ENCODE measurements around the gene RRN3. TPM values are rescaled to one million over a fixed set of nuclear protein-coding genes. Genes with fewer than 3 reads are reported as not detected.
"Not testable (repeated sequence)": the region's sequence is repeated elsewhere in the genome, so short reads cannot be mapped to it uniquely, and the experiment has no call there.

RRN3 gene
- total RNA-seq, 1 experiment from 2014 or later, result 39.3 TPM

GRCh38 chr16:15071916-15072769 is 21.9 kb downstream of the RRN3 start:
- H3K36me3 ChIP-seq (ENCODE audit: insufficient read depth, low read length, poor library complexity, severe bottlenecking), result peaks cover 43% of the 10 kb centered on the region
- BruUV-seq (replicated peaks); intact Hi-C loops (cut with micrococcal nuclease; ENCODE audit: unreplicated experiment); H3K4me1 ChIP-seq (ENCODE audit: insufficient read depth, low read length, poor library complexity, severe bottlenecking); H3K4me3 ChIP-seq (ENCODE audit: low read depth, low read length, poor library complexity, severe bottlenecking); H3K9me3 ChIP-seq (ENCODE audit: low read depth, low read length, poor library complexity, severe bottlenecking); H3K27ac ChIP-seq (ENCODE audit: low read depth, low read length, poor library complexity, severe bottlenecking); POLR2A ChIA-PET (ENCODE audit: low non-redundant PET); H3K27me3 ChIP-seq (replicated peaks; ENCODE audit: insufficient read depth, low read depth, low read length, poor library complexity); DNase-seq (ENCODE audit: low spot score): not testable (repeated sequence)
- CTCF ChIA-PET, result interaction anchor here (0.6 kb wide), 1 partner anchor 527 kb away, joined by 5 read pairs; no protein-coding TSS in a partner anchor
- TF ChIP-seq CTCF (conservative IDR thresholded peaks at IDR 0.05; ENCODE audit: low read depth, low read length), result peak; percentile 44

- BruUV-seq (replicated peaks); H3K4me3 ChIP-seq (ENCODE audit: low read depth, low read length, poor library complexity, severe bottlenecking); H3K27ac ChIP-seq (ENCODE audit: low read depth, low read length, poor library complexity, severe bottlenecking); DNase-seq (ENCODE audit: low spot score); intact Hi-C loops (cut with micrococcal nuclease; ENCODE audit: unreplicated experiment); H3K9me3 ChIP-seq (ENCODE audit: low read depth, low read length, poor library complexity, severe bottlenecking); POLR2A ChIA-PET (ENCODE audit: low non-redundant PET); CTCF ChIA-PET; H3K4me1 ChIP-seq (ENCODE audit: insufficient read depth, low read length, poor library complexity, severe bottlenecking); H3K27me3 ChIP-seq (replicated peaks; ENCODE audit: insufficient read depth, low read depth, low read length, poor library complexity): not testable (repeated sequence)
- peaks cover 43% of the 10 kb centered on the region for H3K36me3 ChIP-seq (ENCODE audit: insufficient read depth, low read length, poor library complexity, severe bottlenecking)
Observed at GRCh38 chr16:15071013-15071412, 23.1 kb downstream of the RRN3 start.

- H3K27ac ChIP-seq (ENCODE audit: low read depth, low read length, poor library complexity, severe bottlenecking); intact Hi-C loops (cut with micrococcal nuclease; ENCODE audit: unreplicated experiment); DNase-seq (ENCODE audit: low spot score); POLR2A ChIA-PET (ENCODE audit: low non-redundant PET); H3K4me1 ChIP-seq (ENCODE audit: insufficient read depth, low read length, poor library complexity, severe bottlenecking); H3K4me3 ChIP-seq (ENCODE audit: low read depth, low read length, poor library complexity, severe bottlenecking); BruUV-seq (replicated peaks); CTCF ChIA-PET; H3K27me3 ChIP-seq (replicated peaks; ENCODE audit: insufficient read depth, low read depth, low read length, poor library complexity); H3K9me3 ChIP-seq (ENCODE audit: low read depth, low read length, poor library complexity, severe bottlenecking): not testable (repeated sequence)
- peaks cover 38% of the 10 kb centered on the region for H3K36me3 ChIP-seq (ENCODE audit: insufficient read depth, low read length, poor library complexity, severe bottlenecking)
Observed at GRCh38 chr16:15066690-15067089, 27.4 kb downstream of the RRN3 start.

GRCh38 chr16:15065961-15066360 is 28.1 kb downstream of the RRN3 start:
- H3K9me3 ChIP-seq (ENCODE audit: low read depth, low read length, poor library complexity, severe bottlenecking); H3K4me1 ChIP-seq (ENCODE audit: insufficient read depth, low read length, poor library complexity, severe bottlenecking); CTCF ChIA-PET; DNase-seq (ENCODE audit: low spot score); H3K4me3 ChIP-seq (ENCODE audit: low read depth, low read length, poor library complexity, severe bottlenecking); POLR2A ChIA-PET (ENCODE audit: low non-redundant PET); H3K27me3 ChIP-seq (replicated peaks; ENCODE audit: insufficient read depth, low read depth, low read length, poor library complexity); H3K27ac ChIP-seq (ENCODE audit: low read depth, low read length, poor library complexity, severe bottlenecking); BruUV-seq (replicated peaks); intact Hi-C loops (cut with micrococcal nuclease; ENCODE audit: unreplicated experiment): not testable (repeated sequence)
- peaks cover 42% of the 10 kb centered on the region for H3K36me3 ChIP-seq (ENCODE audit: insufficient read depth, low read length, poor library complexity, severe bottlenecking)

GRCh38 chr16:15062085-15062810 is 31.8 kb downstream of the RRN3 start:
- CTCF ChIA-PET; H3K9me3 ChIP-seq (ENCODE audit: low read depth, low read length, poor library complexity, severe bottlenecking); H3K4me1 ChIP-seq (ENCODE audit: insufficient read depth, low read length, poor library complexity, severe bottlenecking); H3K4me3 ChIP-seq (ENCODE audit: low read depth, low read length, poor library complexity, severe bottlenecking); BruUV-seq (replicated peaks); POLR2A ChIA-PET (ENCODE audit: low non-redundant PET); H3K27ac ChIP-seq (ENCODE audit: low read depth, low read length, poor library complexity, severe bottlenecking); DNase-seq (ENCODE audit: low spot score); intact Hi-C loops (cut with micrococcal nuclease; ENCODE audit: unreplicated experiment); H3K27me3 ChIP-seq (replicated peaks; ENCODE audit: insufficient read depth, low read depth, low read length, poor library complexity): not testable (repeated sequence)
- H3K36me3 ChIP-seq (ENCODE audit: insufficient read depth, low read length, poor library complexity, severe bottlenecking), result peaks cover 49% of the 10 kb centered on the region

Data from A673 (cell line).